GM19468 (cell line): Measurements from ENCODE around the gene PKIB.
"Not testable (repeated sequence)": the region's sequence is repeated elsewhere in the genome, so short reads cannot be mapped to it uniquely, and the experiment has no call there.

Experiments
- ATAC-seq: cut with Tn5 transposase; IDR thresholded peaks from one replicate; pipeline ENCODE4 v1.9.1; 2021; ENCODE audit warnings: mild to moderate bottlenecking, moderate library complexity, moderate number of reproducible peaks; ENCODE audit not compliant: unreplicated experiment; ENCODE audit errors: extremely low read depth

Gene PKIB

GRCh38 chr6:122735582-122735981, 125.4 kb downstream of the PKIB start:
- ATAC-seq, result no peak

- ATAC-seq, result no peak
These were observed 126.0 kb downstream of the PKIB start for GRCh38 chr6:122736163-122736562.

GRCh38 chr6:122736616-122737015, 126.4 kb downstream of the PKIB start:
- ATAC-seq, result no peak

GRCh38 chr6:122740091-122740490, 129.9 kb downstream of the PKIB start:
- no peak for ATAC-seq

- no peak for ATAC-seq
These were observed 130.7 kb downstream of the PKIB start for GRCh38 chr6:122740936-122741335.

GRCh38 chr6:122744247-122744646, 134.0 kb downstream of the PKIB start:
- ATAC-seq, result not testable (repeated sequence)

GRCh38 chr6:122744856-122745255, 134.7 kb downstream of the PKIB start:
- ATAC-seq, result not testable (repeated sequence)

- no peak for ATAC-seq
These were observed 136.5 kb downstream of the PKIB start for GRCh38 chr6:122746688-122747087.

GRCh38 chr6:122747573-122747972, 137.4 kb downstream of the PKIB start:
- ATAC-seq, result no peak

GRCh38 chr6:122748945-122749344, 138.7 kb downstream of the PKIB start:
- ATAC-seq, result not testable (repeated sequence)

GRCh38 chr6:122749451-122750050, 139.3 kb downstream of the PKIB start:
- ATAC-seq, result no peak

GRCh38 chr6:122751326-122751725, 141.1 kb downstream of the PKIB start:
- ATAC-seq, result peak; percentile 91

- no peak for ATAC-seq
These were observed 142.3 kb downstream of the PKIB start for GRCh38 chr6:122752459-122752858.

GRCh38 chr6:122753000-122753687, 142.9 kb downstream of the PKIB start:
- ATAC-seq, result no peak

GRCh38 chr6:122753688-122754056, 143.5 kb downstream of the PKIB start:
- ATAC-seq, result no peak

GRCh38 chr6:122754191-122754731, 144.1 kb downstream of the PKIB start:
- ATAC-seq, result no peak

- ATAC-seq, result no peak
These were observed 145.7 kb downstream of the PKIB start for GRCh38 chr6:122755901-122756300.

- ATAC-seq, result peak; percentile 86
These were observed 148.7 kb downstream of the PKIB start for GRCh38 chr6:122758927-122759334.

GRCh38 chr6:122760330-122760729, 150.1 kb downstream of the PKIB start:
- no peak for ATAC-seq

GRCh38 chr6:122766256-122766655, 156.1 kb downstream of the PKIB start:
- ATAC-seq, result no peak

GRCh38 chr6:122770835-122771601, 160.8 kb downstream of the PKIB start:
- no peak for ATAC-seq
